Gastroesophageal sphincter (tissue), 4 donors: Measurements from ENCODE around the gene DNAAF1. TPM values are rescaled to one million over a fixed set of nuclear protein-coding genes. Genes with fewer than 3 reads are reported as not detected.

Source experiments
- ATAC-seq: fragments of 150-250 bp; one replicate; pipeline ENCODE4 v1.9.1; 2016; ENCODE audit warnings: mild to moderate bottlenecking, moderate library complexity
- H3K27ac ChIP-seq, 4 donors: fragments of 200-600 bp; sonication (generic) in 3 of 4; 1 replicate in 3 of 4; 2 replicates in 1 of 4; pipeline ENCODE4 v1.5.1; 2016 to 2019
- H3K27me3 ChIP-seq: fragments of 200-600 bp; sonication (generic); one replicate; pipeline ENCODE4 v1.5.1; 2019
- H3K36me3 ChIP-seq, 2 donors: fragments of 200-600 bp; sonication (generic); one replicate each; pipeline ENCODE4 v1.5.1; 2019; ENCODE audit warnings: control low read depth in 1 of 2
- H3K4me1 ChIP-seq, 3 donors: fragments of 200-600 bp; sonication (generic); 1 replicate in 2 of 3; 2 replicates in 1 of 3; pipeline ENCODE4 v1.5.1; 2016 to 2019; ENCODE audit warnings: control low read depth in 2 of 3
- H3K4me3 ChIP-seq, 2 donors: fragments of 200-600 bp; sonication (generic); one replicate each; pipeline ENCODE4 v1.5.1; 2019; ENCODE audit warnings: mild to moderate bottlenecking in 1 of 2, moderate library complexity in 1 of 2
- H3K9me3 ChIP-seq, 3 donors: fragments of 200-600 bp; sonication (generic); one replicate each; pipeline ENCODE4 v1.5.1; 2017 to 2019; ENCODE audit warnings: control low read depth in 2 of 3
- EP300 ChIP-seq: sonication (generic); formaldehyde crosslinking; IDR thresholded peaks from one replicate; pipeline ENCODE4 v1.6.1; 2017; ENCODE audit warnings: antibody characterized with exemption, mild to moderate bottlenecking
- POLR2A ChIP-seq, 2 donors: fragments of 450-650 bp; IDR thresholded peaks; one replicate each; pipeline ENCODE4 v1.6.1; 2017; ENCODE audit warnings: antibody characterized with exemption in 2 of 2, mild to moderate bottlenecking in 2 of 2, moderate library complexity in 1 of 2
- POLR2AphosphoS5 ChIP-seq: sonication (generic); formaldehyde crosslinking; IDR thresholded peaks from one replicate; pipeline ENCODE4 v1.6.1; 2017; ENCODE audit warnings: antibody characterized with exemption
- WGBS, 2 donors: methylation state at CpG; one replicate each; pipeline ENCODE4 v1.1.5; 2018; ENCODE audit warnings: low coverage in 1 of 2; 5-methylcytosine and 5-hydroxymethylcytosine counted together
- total RNA-seq, 4 donors: library from RNA; depleted of rRNA; stranded (reverse); fragments of >200 nt; gene quantifications; one replicate each; pipeline ENCODE4 v1.1.0, GENCODE V29; 2016
- TF ChIP-seq, protein P1 (sequence below), 4 experiments: fragments of 200-600 bp in 2 of 4; fragments of 450-650 bp in 2 of 4; sonication (generic) in 1 of 4; IDR thresholded peaks; one replicate each; pipeline ENCODE4 v1.5.1; 2017 to 2019; ENCODE audit warnings: antibody characterized with exemption in 4 of 4, mild to moderate bottlenecking in 2 of 4, moderate library complexity in 2 of 4

Gene DNAAF1
- total RNA-seq, 4 donors from 2014 or later, result 0.27 TPM; not detected in 3

- Histone ChIP-seq H3K27me3 (peaks cover 35% of the 10 kb centered on the region), H3K27ac (no peak overlapping the region), H3K9me3 (no peaks in the 10 kb centered on the region), H3K4me1 (peaks cover 0 to 3% (median 0%) of the 10 kb centered on the region in 3 donors), H3K36me3 (no peaks in the 10 kb centered on the region), H3K4me3 (no peak overlapping the region)
- ATAC-seq, result no peak
- 68 to 93% methylated on average over 5 to 9 of the region's 11 CpGs for WGBS, 2 donors
- TF ChIP-seq EP300 (no peak), POLR2A (IDR thresholded peaks at IDR 0.05) (no peak), POLR2AphosphoS5 (no peak)
- TF ChIP-seq, protein P1, sequence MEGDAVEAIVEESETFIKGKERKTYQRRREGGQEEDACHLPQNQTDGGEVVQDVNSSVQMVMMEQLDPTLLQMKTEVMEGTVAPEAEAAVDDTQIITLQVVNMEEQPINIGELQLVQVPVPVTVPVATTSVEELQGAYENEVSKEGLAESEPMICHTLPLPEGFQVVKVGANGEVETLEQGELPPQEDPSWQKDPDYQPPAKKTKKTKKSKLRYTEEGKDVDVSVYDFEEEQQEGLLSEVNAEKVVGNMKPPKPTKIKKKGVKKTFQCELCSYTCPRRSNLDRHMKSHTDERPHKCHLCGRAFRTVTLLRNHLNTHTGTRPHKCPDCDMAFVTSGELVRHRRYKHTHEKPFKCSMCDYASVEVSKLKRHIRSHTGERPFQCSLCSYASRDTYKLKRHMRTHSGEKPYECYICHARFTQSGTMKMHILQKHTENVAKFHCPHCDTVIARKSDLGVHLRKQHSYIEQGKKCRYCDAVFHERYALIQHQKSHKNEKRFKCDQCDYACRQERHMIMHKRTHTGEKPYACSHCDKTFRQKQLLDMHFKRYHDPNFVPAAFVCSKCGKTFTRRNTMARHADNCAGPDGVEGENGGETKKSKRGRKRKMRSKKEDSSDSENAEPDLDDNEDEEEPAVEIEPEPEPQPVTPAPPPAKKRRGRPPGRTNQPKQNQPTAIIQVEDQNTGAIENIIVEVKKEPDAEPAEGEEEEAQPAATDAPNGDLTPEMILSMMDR (IDR thresholded peaks at IDR 0.05), result no peak
Observed at GRCh38 chr16:84169765-84170310, 24.7 kb downstream of the DNAAF1 start.

DNA sequence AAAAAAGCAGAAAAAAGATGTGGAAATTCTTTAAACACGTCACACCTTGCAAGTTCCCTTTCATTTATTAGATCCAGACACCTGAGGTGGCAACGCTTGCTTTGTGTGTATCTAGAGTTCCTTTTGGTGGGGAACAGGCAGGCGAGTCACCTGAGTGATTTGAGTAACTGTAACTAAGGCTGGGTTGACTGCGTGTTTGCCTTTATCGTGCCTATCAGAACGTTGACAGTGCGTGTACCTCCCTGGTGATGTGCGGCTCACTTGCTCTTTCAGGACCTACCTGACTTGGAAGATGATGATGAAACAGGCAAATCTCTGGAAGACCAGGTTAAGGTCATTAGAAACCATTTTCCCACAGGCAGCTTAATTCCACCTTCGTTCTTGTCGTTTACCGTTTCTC, 29.3 kb downstream of the DNAAF1 start:
- Histone ChIP-seq H3K4me1 (peaks cover 0 to 41% (median 21%) of the 10 kb centered on the region in 3 donors), H3K9me3 (no peaks in the 10 kb centered on the region), H3K27me3 (peaks cover 5% of the 10 kb centered on the region), H3K27ac (no peak overlapping the region), H3K4me3 (no peak overlapping the region), H3K36me3 (peaks cover 0 to 13% of the 10 kb centered on the region in 2 donors)
- ATAC-seq, result no peak
- 72 to 79% methylated on average over 10 to 11 of the region's 11 CpGs for WGBS, 2 donors
- no peak for TF ChIP-seq EP300
- no peak for TF ChIP-seq POLR2A (IDR thresholded peaks at IDR 0.05)
- TF ChIP-seq, protein P1 (IDR thresholded peaks at IDR 0.05), result no peak
- TF ChIP-seq POLR2AphosphoS5, result no peak

DNA sequence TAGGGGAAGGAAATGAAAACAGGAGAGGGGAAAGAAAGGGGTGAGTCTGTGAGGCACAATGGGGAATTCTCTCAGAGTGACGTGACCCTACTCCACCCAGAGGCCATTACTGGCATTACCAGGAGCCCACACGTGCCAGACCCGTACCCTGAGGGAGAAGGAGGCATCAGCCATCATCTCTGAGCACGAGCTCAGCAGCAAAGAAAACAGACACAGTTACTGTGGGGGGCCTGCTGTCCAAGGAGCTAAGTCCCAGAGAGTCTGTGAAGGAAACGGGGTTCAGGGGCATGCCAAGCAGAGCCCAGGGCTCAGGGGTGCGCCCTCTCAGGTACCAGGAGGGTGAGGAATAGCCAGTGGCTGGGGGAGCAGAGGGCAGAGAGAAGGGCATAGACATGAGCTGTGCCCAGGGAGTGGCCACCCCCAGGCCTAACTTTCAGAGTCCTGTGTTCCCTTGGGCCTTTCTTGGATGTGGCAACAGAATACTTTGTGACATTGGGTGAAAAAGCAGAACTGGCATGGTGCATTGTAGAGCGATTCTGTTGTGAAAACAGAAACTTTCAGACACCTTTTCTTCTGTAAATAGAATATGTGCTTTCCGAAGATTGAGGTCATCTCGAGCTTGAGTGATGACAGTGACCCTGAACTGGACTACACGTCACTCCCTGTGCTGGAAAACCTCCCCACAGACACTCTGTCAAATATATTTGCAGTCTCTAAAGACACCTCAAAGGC, 30.4 kb downstream of the DNAAF1 start:
- Histone ChIP-seq H3K27me3 (no peaks in the 10 kb centered on the region), H3K4me1 (peaks cover 0 to 41% (median 21%) of the 10 kb centered on the region in 3 donors), H3K36me3 (peaks cover 0 to 25% of the 10 kb centered on the region in 2 donors), H3K27ac (peak overlapping the region in 2 of 4 donors; percentile 64 to 76), H3K4me3 (no peak overlapping the region), H3K9me3 (no peaks in the 10 kb centered on the region)
- TF ChIP-seq, protein P1 (IDR thresholded peaks at IDR 0.05), result peak in 3 of 4 experiments; percentile 67 to 73 (median 69)
- TF ChIP-seq POLR2AphosphoS5 (no peak), EP300 (no peak)
- no peak for ATAC-seq
- WGBS, 2 donors, result 27 to 35% methylated on average over 6 of the region's 10 CpGs

GRCh38 chr16:84176192-84177053, 31.3 kb downstream of the DNAAF1 start:
- H3K4me3 ChIP-seq, result no peak overlapping the region
- no peak for ATAC-seq
- peaks cover 0 to 34% of the 10 kb centered on the region in 2 donors for H3K36me3 ChIP-seq
- WGBS, 2 donors, result no CpG with 5 or more reads among the region's 18 CpGs
- no peaks in the 10 kb centered on the region for H3K9me3 ChIP-seq
- H3K27me3 ChIP-seq, result no peaks in the 10 kb centered on the region
- H3K4me1 ChIP-seq, result peaks cover 0 to 41% (median 21%) of the 10 kb centered on the region in 3 donors
- H3K27ac ChIP-seq, result peak overlapping the region in 3 of 4 donors; percentile 64 to 80 (median 76)
- TF ChIP-seq EP300 (no peak), POLR2A (IDR thresholded peaks at IDR 0.05) (no peak), POLR2AphosphoS5 (no peak)
- TF ChIP-seq, protein P1 (IDR thresholded peaks at IDR 0.05), result no peak
